GM12872 (cell line): ENCODE measurements around the gene MYO19.

Experiments
- CTCF ChIP-seq: IDR thresholded peaks from 3 replicates; pipeline ENCODE4 v1.5.1; 2011; ENCODE audit warnings: low read depth, mild to moderate bottlenecking, low read length, moderate library complexity; ENCODE audit not compliant: insufficient read depth

MYO19 gene

GRCh38 chr17:36512641-36513040 lies 22.0 kb downstream of the MYO19 start:
- TF ChIP-seq CTCF: no peak

GRCh38 chr17:36511216-36511615 lies 23.5 kb downstream of the MYO19 start:
- no peak for TF ChIP-seq CTCF

- TF ChIP-seq CTCF: no peak
These were observed 24.0 kb downstream of the MYO19 start for GRCh38 chr17:36510636-36511035.

GRCh38 chr17:36509272-36509985 lies 25.2 kb downstream of the MYO19 start:
- no peak for TF ChIP-seq CTCF

- TF ChIP-seq CTCF: no peak
These were observed 27.4 kb downstream of the MYO19 start for GRCh38 chr17:36507266-36507665.

GRCh38 chr17:36506831-36507230 lies 27.8 kb downstream of the MYO19 start:
- TF ChIP-seq CTCF: no peak

- TF ChIP-seq CTCF: no peak
These were observed 28.3 kb downstream of the MYO19 start for GRCh38 chr17:36506249-36506826.
